NCI-H774 (cell line): ENCODE measurements around the gene TRAPPC1.

ENCODE experiments used
- DNase-seq: peaks from one replicate; lab custom pipeline; 2025; lab: John Stamatoyannopoulos, UW

TRAPPC1 gene

GRCh38 chr17:7903154-7904103 lies 28.3 kb downstream of the TRAPPC1 start:
- no peak for DNase-seq

GRCh38 chr17:7897773-7898172 lies 34.0 kb downstream of the TRAPPC1 start:
- DNase-seq, result no peak

- DNase-seq, result no peak
These were observed 34.7 kb downstream of the TRAPPC1 start for GRCh38 chr17:7897090-7897489.

GRCh38 chr17:7894866-7895265 lies 36.9 kb downstream of the TRAPPC1 start:
- no peak for DNase-seq

- no peak for DNase-seq
These were observed 37.5 kb downstream of the TRAPPC1 start for GRCh38 chr17:7894226-7894625.

GRCh38 chr17:7893187-7893880 lies 38.4 kb downstream of the TRAPPC1 start:
- no peak for DNase-seq

GRCh38 chr17:7889166-7889955 lies 42.4 kb downstream of the TRAPPC1 start:
- DNase-seq, result peak; percentile 85

- no peak for DNase-seq
These were observed 43.4 kb downstream of the TRAPPC1 start, which contains the start of gene CHD3 for GRCh38 chr17:7888184-7888920. CHD3 (plus strand) TSS chr17:7888789; CDS start chr17:7889001, 212 bp downstream.

GRCh38 chr17:7887482-7888183 lies 44.1 kb downstream of the TRAPPC1 start:
- peak; percentile 80 for DNase-seq

GRCh38 chr17:7887038-7887481 lies 44.7 kb downstream of the TRAPPC1 start:
- DNase-seq, result no peak

GRCh38 chr17:7886227-7887037 lies 45.3 kb downstream of the TRAPPC1 start:
- DNase-seq, result no peak

- DNase-seq, result peak; percentile 12
These were observed 46.1 kb downstream of the TRAPPC1 start for GRCh38 chr17:7885367-7886226.

- DNase-seq, result no peak
These were observed 47.0 kb downstream of the TRAPPC1 start for GRCh38 chr17:7884581-7885366.

GRCh38 chr17:7883781-7884386 lies 47.9 kb downstream of the TRAPPC1 start:
- peak; percentile 9 for DNase-seq

GRCh38 chr17:7882629-7883028 lies 49.1 kb downstream of the TRAPPC1 start:
- DNase-seq, result no peak

GRCh38 chr17:7882068-7882467 lies 49.7 kb downstream of the TRAPPC1 start:
- DNase-seq, result peak; percentile 7

GRCh38 chr17:7881276-7882054 lies 50.3 kb downstream of the TRAPPC1 start:
- no peak for DNase-seq
